T-helper 2 cell treated with Interferon-gamma antibody and Interleukin-4, amounts not matched to agents 5 μg/mL and 100 μg/mL, for 36 hours (primary cell): ENCODE data around the gene RGS7.

Source experiments
- DNase-seq: peaks from one replicate; pipeline ENCODE4 v3.0.0; 2021; ENCODE audit warnings: low spot score
- H3K27ac Mint-ChIP-seq: one replicate; pipeline ENCODE4 v1.8.0; 2021; ENCODE audit warnings: mild to moderate bottlenecking, mixed read lengths
- H3K27me3 Mint-ChIP-seq: one replicate; pipeline ENCODE4 v1.8.0; 2021; ENCODE audit warnings: low read depth, mixed read lengths
- H3K36me3 Mint-ChIP-seq: one replicate; pipeline ENCODE4 v1.8.0; 2021; ENCODE audit warnings: low read depth, mixed read lengths
- H3K4me1 Mint-ChIP-seq: one replicate; pipeline ENCODE4 v1.8.0; 2021; ENCODE audit warnings: low read depth, mixed read lengths
- H3K4me3 Mint-ChIP-seq: one replicate; pipeline ENCODE4 v1.8.0; 2022; ENCODE audit warnings: mild to moderate bottlenecking, moderate library complexity, mixed read lengths
- H3K9me3 Mint-ChIP-seq: one replicate; pipeline ENCODE4 v1.8.0; 2021; ENCODE audit warnings: mixed read lengths

RGS7 gene

GRCh38 chr1:240962086-240962485, 394.9 kb downstream of the RGS7 start:
- Mint-ChIP-seq H3K4me1 (no peaks in the 10 kb centered on the region), H3K9me3 (no peaks in the 10 kb centered on the region), H3K36me3 (no peaks in the 10 kb centered on the region), H3K27ac (no peak overlapping the region), H3K27me3 (no peaks in the 10 kb centered on the region), H3K4me3 (no peak overlapping the region)
- no peak for DNase-seq

- no peak overlapping the region for H3K4me3 Mint-ChIP-seq
- peaks cover 4% of the 10 kb centered on the region for H3K9me3 Mint-ChIP-seq
- H3K27me3 Mint-ChIP-seq = no peaks in the 10 kb centered on the region
- no peaks in the 10 kb centered on the region for H3K4me1 Mint-ChIP-seq
- no peaks in the 10 kb centered on the region for H3K36me3 Mint-ChIP-seq
- H3K27ac Mint-ChIP-seq = no peak overlapping the region
- DNase-seq = no peak
Observed at GRCh38 chr1:240956424-240956823, 400.6 kb downstream of the RGS7 start.

DNA sequence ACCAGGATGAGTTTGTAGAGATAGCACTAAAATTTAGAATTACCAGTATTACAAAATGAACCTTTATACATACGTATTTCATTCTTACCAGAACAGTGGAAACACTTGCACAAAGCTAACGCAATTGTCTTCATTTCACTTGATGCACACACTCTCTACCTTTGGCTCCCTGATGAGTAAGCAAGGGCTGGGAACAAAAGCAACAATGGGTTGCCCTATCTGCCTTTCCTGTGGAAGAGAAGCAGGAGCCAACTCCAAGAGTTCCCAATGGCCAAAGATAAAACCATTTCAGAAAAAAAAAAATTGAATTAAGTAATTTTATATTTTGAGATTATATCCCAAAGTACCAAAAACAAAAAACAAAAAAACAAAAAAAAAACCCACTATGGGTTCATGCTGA, 401.0 kb downstream of the RGS7 start:
- no peak overlapping the region for H3K4me3 Mint-ChIP-seq
- no peak for DNase-seq
- no peaks in the 10 kb centered on the region for H3K36me3 Mint-ChIP-seq
- peaks cover 4% of the 10 kb centered on the region for H3K9me3 Mint-ChIP-seq
- H3K27ac Mint-ChIP-seq = no peak overlapping the region
- H3K4me1 Mint-ChIP-seq = no peaks in the 10 kb centered on the region
- no peaks in the 10 kb centered on the region for H3K27me3 Mint-ChIP-seq

DNA sequence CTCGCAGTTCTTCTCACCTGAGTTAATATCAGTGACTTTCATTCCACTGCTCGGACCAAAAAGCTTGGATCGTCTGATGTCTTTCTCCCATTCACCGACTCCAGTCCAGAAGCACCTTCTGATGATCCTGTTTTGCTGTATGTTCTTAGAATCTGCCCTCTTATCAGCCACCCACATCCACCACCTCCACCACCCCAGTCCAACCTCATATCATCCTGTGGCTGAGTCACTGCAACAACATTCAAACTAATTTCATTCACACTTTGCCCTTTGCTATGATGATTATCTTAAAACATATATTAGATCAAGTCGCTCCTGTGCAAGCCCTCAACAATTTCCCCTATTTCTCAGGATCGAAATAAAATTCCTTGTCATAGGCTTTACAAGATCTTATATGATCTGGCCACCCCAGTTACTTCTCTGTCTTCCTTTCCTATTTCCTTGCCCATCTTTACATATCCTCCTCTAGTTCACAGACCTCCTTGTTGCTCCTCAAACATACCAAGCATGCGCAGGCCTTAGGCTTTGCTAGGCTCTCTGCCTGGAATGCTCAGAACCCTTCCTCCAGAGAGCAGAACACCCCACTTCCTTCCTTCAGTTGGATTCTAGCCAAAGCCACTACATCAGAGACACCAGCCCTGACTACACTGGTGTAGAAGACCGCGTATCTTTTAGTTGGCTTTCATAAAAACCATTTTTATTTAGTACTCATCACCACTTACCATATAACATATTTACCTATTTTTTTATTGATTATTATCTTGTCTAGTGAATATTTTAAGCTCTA, 409.4 kb downstream of the RGS7 start:
- H3K27ac Mint-ChIP-seq = no peak overlapping the region
- H3K9me3 Mint-ChIP-seq = no peaks in the 10 kb centered on the region
- H3K4me3 Mint-ChIP-seq = no peak overlapping the region
- H3K4me1 Mint-ChIP-seq = no peaks in the 10 kb centered on the region
- DNase-seq = no peak
- no peaks in the 10 kb centered on the region for H3K27me3 Mint-ChIP-seq
- H3K36me3 Mint-ChIP-seq = no peaks in the 10 kb centered on the region

- DNase-seq = no peak
- Mint-ChIP-seq H3K4me1 (no peaks in the 10 kb centered on the region), H3K36me3 (no peaks in the 10 kb centered on the region), H3K4me3 (no peak overlapping the region), H3K9me3 (no peaks in the 10 kb centered on the region), H3K27me3 (no peaks in the 10 kb centered on the region), H3K27ac (no peak overlapping the region)
Observed at GRCh38 chr1:240946926-240947325, 410.1 kb downstream of the RGS7 start.

- Mint-ChIP-seq H3K4me1 (no peaks in the 10 kb centered on the region), H3K27ac (no peak overlapping the region), H3K9me3 (peaks cover 11% of the 10 kb centered on the region), H3K27me3 (no peaks in the 10 kb centered on the region), H3K4me3 (no peak overlapping the region), H3K36me3 (no peaks in the 10 kb centered on the region)
- no peak for DNase-seq
Observed at GRCh38 chr1:240942901-240943300, 414.1 kb downstream of the RGS7 start.

DNA sequence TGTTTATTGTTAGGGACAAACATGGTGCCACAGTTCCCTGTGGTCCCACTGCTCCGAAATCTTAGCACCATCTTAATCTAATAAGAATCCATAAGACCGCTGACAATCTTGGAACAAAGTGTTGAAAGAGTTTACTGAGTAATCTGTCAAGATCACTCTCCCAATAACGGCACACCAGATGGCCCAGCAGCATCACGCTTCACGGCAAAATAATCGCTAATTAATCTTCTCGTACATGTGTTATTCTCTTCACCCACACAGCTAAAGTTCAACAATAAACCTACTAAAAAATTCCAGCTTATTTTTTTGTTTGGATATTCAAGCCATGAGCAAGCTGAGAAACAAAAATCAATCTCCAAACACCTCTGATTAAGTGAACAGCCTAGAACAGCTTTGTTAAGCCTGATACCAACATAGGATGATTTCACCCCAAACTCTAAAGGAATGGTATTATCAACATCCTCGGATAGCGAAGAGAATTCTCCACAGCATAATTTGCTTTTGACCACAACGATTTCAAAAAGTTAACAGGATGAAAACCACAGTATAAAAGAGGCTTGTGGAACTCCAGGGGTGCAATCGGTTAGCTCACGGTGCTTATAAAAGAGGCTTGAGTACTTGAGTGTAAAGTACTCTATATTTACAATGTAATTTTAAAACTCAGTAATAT, 415.2 kb downstream of the RGS7 start:
- H3K36me3 Mint-ChIP-seq = no peaks in the 10 kb centered on the region
- H3K27me3 Mint-ChIP-seq = no peaks in the 10 kb centered on the region
- no peaks in the 10 kb centered on the region for H3K4me1 Mint-ChIP-seq
- no peak for DNase-seq
- H3K27ac Mint-ChIP-seq = no peak overlapping the region
- H3K4me3 Mint-ChIP-seq = no peak overlapping the region
- H3K9me3 Mint-ChIP-seq = peaks cover 19% of the 10 kb centered on the region

GRCh38 chr1:240936911-240937668, 419.9 kb downstream of the RGS7 start:
- Mint-ChIP-seq H3K27ac (no peak overlapping the region), H3K4me1 (no peaks in the 10 kb centered on the region), H3K27me3 (no peaks in the 10 kb centered on the region)

DNA sequence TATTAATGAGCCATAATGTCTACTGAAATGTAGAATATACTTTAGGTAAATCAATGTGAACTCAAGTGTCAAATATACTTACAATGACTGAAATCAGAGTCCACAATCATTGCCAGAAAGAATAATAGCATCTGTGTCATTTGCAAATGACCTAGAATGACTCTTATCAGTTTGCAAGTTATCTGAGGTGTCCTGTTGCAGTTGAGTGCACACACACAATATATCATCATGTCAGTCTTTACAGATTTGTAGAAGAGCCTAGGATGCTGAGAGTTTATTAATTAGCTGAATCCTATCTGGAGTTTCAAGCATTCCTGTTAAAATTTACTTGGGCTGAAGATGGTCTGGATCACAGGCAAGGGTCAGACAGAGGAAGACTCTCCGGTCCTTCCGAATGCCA, 421.1 kb downstream of the RGS7 start:
- Mint-ChIP-seq H3K27me3 (no peaks in the 10 kb centered on the region), H3K4me1 (no peaks in the 10 kb centered on the region), H3K36me3 (no peaks in the 10 kb centered on the region), H3K27ac (no peak overlapping the region), H3K4me3 (no peak overlapping the region), H3K9me3 (peaks cover 34% of the 10 kb centered on the region)
- DNase-seq = no peak

More at GRCh38 chr1:240936911-240937668, 419.9 kb downstream of the RGS7 start:
- no peak for DNase-seq
- Mint-ChIP-seq H3K4me3 (no peak overlapping the region), H3K36me3 (no peaks in the 10 kb centered on the region), H3K9me3 (peaks cover 31% of the 10 kb centered on the region)

DNA sequence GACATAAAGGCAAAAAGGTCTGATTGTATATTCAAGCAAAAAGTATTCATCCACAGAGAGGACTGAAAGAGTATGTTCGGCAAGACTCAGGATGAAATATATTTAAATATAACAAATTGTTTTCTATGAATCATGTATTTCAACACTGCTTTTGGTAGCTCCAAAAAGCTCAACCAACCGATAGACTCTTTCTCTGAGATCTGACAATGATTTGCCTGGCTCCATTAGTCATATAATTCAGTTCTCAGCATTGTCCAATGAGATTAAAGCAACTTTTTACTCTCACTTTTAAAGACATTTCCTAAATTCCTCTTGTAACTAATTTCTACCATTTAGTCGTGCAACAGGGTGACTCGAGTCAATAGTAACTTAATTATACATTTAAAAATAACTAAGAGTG, 426.0 kb downstream of the RGS7 start:
- H3K4me1 Mint-ChIP-seq = no peaks in the 10 kb centered on the region

DNA sequence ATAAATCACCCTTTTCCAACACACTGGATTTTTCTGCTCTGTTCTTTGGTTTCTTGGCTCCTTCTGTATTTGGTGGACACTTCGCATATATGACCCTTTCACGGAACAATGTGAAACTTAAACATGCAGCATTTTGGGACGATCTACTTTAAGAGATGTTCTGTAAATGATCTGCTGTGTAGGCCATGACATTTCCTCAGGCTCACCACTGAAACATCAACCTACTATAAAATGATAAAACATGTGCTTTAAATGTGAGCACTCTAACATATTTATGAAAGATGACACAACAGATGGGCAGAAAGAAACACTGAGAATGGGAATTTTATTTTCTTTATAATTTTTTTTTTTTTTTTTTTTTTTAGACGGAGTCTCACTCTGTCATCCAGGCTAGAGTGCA, 428.7 kb downstream of the RGS7 start:
- Mint-ChIP-seq H3K4me1 (no peaks in the 10 kb centered on the region), H3K9me3 (peaks cover 32% of the 10 kb centered on the region), H3K36me3 (no peaks in the 10 kb centered on the region), H3K27me3 (no peaks in the 10 kb centered on the region), H3K4me3 (no peak overlapping the region), H3K27ac (no peak overlapping the region)
- no peak for DNase-seq

More for the DNA sequence above, 426.0 kb downstream of the RGS7 start:
- H3K27ac Mint-ChIP-seq = no peak overlapping the region
- H3K9me3 Mint-ChIP-seq = peaks cover 29% of the 10 kb centered on the region
- H3K4me3 Mint-ChIP-seq = no peak overlapping the region
- no peak for DNase-seq
- no peaks in the 10 kb centered on the region for H3K27me3 Mint-ChIP-seq
- no peaks in the 10 kb centered on the region for H3K36me3 Mint-ChIP-seq

DNA sequence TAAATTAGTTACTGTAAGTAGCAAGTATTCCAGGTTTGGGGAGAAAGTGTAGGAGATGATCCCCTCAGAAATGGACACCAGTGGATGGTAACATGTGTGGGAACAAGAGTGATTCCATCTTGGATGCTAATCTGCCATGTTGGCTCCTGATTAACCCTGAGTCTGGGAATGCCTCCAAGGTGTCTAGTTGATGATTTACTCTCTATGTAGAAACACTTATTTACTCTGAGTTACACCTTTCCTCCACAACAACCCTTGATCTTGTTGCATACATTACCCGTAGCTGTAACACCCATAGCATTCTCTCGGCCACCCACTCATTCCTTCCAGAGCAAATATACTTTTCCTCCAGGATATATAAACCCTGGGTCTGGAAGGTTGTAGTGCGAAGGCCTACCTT, 429.2 kb downstream of the RGS7 start:
- H3K9me3 Mint-ChIP-seq = peaks cover 28% of the 10 kb centered on the region
- DNase-seq = no peak
- no peaks in the 10 kb centered on the region for H3K4me1 Mint-ChIP-seq
- no peak overlapping the region for H3K4me3 Mint-ChIP-seq
- no peak overlapping the region for H3K27ac Mint-ChIP-seq
- no peaks in the 10 kb centered on the region for H3K27me3 Mint-ChIP-seq
- no peaks in the 10 kb centered on the region for H3K36me3 Mint-ChIP-seq

GRCh38 chr1:240925273-240925672, 431.7 kb downstream of the RGS7 start:
- H3K36me3 Mint-ChIP-seq = no peaks in the 10 kb centered on the region
- peaks cover 27% of the 10 kb centered on the region for H3K9me3 Mint-ChIP-seq
- no peak overlapping the region for H3K4me3 Mint-ChIP-seq
- no peak overlapping the region for H3K27ac Mint-ChIP-seq
- H3K4me1 Mint-ChIP-seq = no peaks in the 10 kb centered on the region
- no peaks in the 10 kb centered on the region for H3K27me3 Mint-ChIP-seq
- no peak for DNase-seq

GRCh38 chr1:240917976-240918375, 439.0 kb downstream of the RGS7 start:
- DNase-seq = no peak
- H3K27me3 Mint-ChIP-seq = no peaks in the 10 kb centered on the region
- H3K36me3 Mint-ChIP-seq = no peaks in the 10 kb centered on the region
- H3K9me3 Mint-ChIP-seq = peaks cover 14% of the 10 kb centered on the region
- H3K4me3 Mint-ChIP-seq = no peak overlapping the region
- no peak overlapping the region for H3K27ac Mint-ChIP-seq
- H3K4me1 Mint-ChIP-seq = no peaks in the 10 kb centered on the region
